IPS-11a (cell line): ENCODE measurements around the gene YTHDC1.
A peak's percentile ranks its signal among the peaks of the same experiment; 100 is the strongest.
"Not testable (repeated sequence)": the region's sequence is repeated elsewhere in the genome, so short reads cannot be mapped to it uniquely, and the experiment has no call there.

Source experiments
- H3K4me3 ChIP-seq: one replicate; pipeline ENCODE4 v1.5.1; 2013; ENCODE audit warnings: low read depth, low read length, control low read depth

The YTHDC1 gene

GRCh38 chr4:68349649-68350360 is at the start of gene YTHDC1:
TSS of gene YTHDC1 (minus strand) at chr4:68350090. CDS start at chr4:68349753, 337 bp downstream.
- H3K4me3 ChIP-seq: peak within 1 kb of the TSS; percentile 90

DNA sequence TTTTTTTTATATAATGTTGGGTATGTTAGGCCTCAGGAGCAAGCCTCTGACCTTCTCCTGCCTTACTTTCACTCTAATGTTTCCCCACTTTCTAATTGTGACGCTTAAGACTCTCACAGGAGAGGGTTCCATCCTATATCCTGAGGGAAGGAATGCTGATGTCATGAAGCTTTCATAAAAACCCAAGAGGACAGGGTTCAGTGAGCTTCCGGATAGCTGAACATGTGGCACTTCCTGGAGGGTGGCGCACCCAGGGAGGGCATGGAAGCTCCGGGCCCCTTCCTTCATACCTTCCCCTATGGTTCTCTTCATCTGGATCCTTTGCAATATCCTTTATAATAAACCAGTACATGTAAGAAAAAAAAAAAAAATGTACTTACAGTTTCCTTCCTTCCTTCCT is 49.4 kb upstream of the YTHDC1 start:
- no peak overlapping the region for H3K4me3 ChIP-seq

DNA sequence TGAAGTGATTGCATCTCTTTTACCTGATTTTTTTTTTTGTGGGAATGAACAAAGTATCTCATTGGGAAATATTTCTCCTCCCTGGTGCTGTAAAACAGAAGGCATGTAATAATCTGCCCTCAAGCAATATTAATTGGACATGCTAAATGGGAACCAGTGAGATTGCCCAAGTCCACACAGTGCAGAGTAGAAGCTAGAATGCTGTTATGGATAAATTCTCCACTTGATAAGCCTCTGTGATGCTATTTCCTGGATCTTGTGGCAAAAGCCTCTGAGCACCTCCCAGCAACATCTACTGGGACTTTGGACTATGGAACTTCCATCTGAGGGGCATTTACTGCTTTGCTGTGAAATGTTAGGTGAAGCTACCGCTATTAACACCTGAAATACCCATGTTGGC is 46.9 kb upstream of the YTHDC1 start:
- H3K4me3 ChIP-seq: no peak overlapping the region

- H3K4me3 ChIP-seq: no peak overlapping the region
Observed at GRCh38 chr4:68391436-68391835, 41.5 kb upstream of the YTHDC1 start.

DNA sequence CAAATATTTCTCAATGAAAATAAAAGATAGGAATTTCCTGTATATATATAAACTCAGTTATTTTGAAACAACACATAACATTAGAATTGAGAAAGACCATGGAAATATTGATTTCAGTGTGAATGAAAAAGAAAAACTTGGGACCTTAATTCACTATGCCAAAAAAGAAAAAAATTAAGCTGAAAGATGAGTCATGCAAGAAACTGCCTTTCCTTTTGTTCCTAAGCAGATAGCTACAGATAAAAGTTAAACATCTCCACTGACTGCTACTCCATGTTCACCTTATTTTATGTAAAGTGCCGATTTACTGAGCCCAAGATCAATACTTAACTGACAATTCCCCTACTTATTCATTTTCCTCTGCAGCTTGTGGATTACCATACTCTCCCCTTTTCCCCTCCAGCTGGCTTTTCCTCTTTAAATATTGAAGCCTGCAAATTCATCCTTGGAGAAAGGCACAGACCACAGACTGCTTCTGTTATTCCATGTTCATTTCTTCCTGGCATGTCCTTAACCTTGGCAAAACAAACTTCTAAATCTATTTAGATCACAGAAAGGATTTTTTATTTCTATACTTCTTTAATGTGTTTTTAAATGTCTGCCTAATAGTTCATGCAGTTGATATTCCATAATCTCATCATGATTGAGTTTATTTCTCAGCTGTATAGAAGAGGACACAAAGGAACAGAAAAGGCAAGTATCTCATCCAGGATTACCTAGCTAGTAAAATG is 40.5 kb upstream of the YTHDC1 start:
- no peak overlapping the region for H3K4me3 ChIP-seq

GRCh38 chr4:68389386-68389913 is 39.6 kb upstream of the YTHDC1 start:
- not testable (repeated sequence) for H3K4me3 ChIP-seq

DNA sequence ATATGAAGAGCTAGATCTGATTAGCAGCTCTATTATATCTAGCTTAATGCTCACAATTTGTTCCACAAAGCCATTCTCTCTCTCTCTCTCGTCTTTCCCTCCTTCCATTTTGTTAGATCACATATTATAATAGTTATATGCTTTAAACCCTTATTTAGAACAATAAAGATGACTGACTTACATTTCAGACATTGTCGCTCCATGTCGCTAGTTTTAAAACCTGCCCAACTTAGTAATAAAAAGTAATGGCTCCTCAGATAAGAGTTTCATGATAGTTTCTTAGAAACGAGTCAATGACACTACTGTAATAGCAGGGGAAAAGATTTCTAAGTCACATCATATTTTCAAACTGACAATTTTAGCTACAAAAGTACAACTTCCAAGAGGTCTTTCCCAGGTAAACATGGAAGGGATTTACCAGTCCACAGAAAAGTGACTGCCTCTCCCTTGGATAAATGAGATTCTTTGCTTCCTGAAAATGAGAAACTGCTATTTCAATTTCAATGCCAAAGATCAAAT is 38.5 kb upstream of the YTHDC1 start:
- no peak overlapping the region for H3K4me3 ChIP-seq

GRCh38 chr4:68385267-68385666 is 35.4 kb upstream of the YTHDC1 start:
- no peak overlapping the region for H3K4me3 ChIP-seq

- no peak overlapping the region for H3K4me3 ChIP-seq
Observed at GRCh38 chr4:68383115-68383514, 33.2 kb upstream of the YTHDC1 start.

GRCh38 chr4:68378226-68378625 is 28.3 kb upstream of the YTHDC1 start:
- no peak overlapping the region for H3K4me3 ChIP-seq

GRCh38 chr4:68375667-68376559 is 26.0 kb upstream of the YTHDC1 start:
- peak overlapping the region; percentile 13 for H3K4me3 ChIP-seq

GRCh38 chr4:68373513-68373912 is 23.6 kb upstream of the YTHDC1 start:
- H3K4me3 ChIP-seq: peak overlapping the region; percentile 9

- no peak overlapping the region for H3K4me3 ChIP-seq
Observed at GRCh38 chr4:68372588-68372987, 22.7 kb upstream of the YTHDC1 start.

DNA sequence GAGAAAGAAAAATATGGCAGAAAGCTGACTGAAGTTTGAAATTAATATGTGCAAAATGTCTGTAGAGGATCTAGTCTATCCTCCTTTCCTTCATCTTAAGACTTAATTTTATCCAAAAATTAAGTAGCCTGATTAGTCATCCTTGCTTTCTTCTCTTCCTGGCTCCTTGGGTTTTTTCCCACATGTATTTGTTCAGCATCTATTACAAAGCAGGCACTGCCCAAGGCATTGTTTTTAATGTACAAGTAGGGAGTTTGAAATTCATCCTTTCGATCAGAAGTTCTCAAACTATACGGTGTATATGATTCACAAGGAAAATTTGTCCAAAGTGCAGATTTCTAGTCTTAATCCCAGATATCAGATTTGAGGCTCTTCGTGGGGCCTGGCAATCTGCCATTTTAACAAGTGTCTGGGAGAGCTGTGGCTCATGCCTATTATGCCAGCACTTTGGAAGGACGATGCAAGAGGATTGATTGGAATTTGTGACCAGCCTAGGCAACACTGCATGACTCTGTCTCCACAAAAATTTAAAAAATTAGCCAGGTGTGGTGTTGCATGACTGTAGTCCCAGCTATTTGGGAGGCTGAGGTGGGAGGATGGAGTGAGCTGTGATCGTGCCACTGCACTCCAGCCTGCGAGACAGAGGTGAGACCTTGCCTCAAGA is 19.4 kb upstream of the YTHDC1 start:
- no peak overlapping the region for H3K4me3 ChIP-seq

DNA sequence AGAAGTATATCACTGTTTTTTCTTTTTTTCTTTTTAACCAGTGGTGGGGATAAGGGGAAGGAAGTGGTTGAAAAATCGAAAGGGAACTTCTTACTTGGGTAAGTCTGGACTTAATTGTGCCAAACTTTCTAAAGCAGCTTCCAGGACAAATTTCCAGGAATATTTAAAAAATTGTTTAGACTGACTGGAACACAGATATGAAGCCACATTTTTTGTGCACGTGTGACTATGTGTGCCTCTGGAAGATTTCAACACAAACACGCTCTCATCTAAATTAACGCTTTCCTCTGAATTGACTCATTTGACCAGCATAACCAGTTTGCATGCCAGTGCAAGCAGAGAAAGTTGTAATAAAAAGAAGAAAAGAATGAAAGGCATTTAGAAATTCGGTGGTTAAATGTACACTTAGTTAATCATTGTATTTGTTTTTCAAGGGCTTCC is 18.8 kb upstream of the YTHDC1 start:
- H3K4me3 ChIP-seq: no peak overlapping the region

GRCh38 chr4:68367835-68368234 is 17.9 kb upstream of the YTHDC1 start:
- no peak overlapping the region for H3K4me3 ChIP-seq

DNA sequence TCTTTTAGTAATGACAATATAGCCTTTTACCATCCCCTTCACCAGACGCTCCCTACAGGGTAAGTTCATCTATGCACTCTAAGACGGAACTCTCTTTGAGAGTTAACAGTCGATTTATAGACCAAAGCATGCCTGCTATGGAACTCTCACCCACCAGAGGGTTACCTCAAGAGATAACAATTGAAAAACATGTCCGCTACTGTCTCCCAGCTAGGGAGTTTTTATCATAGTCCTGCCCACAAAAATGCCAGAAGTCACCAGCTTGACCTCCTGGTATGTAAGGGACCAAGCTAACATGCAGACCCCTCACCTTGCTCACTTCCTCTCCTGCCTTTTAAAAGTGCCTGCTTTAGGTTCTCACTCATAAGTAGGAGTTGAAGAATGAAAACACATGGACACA is 16.7 kb upstream of the YTHDC1 start:
- H3K4me3 ChIP-seq: no peak overlapping the region

DNA sequence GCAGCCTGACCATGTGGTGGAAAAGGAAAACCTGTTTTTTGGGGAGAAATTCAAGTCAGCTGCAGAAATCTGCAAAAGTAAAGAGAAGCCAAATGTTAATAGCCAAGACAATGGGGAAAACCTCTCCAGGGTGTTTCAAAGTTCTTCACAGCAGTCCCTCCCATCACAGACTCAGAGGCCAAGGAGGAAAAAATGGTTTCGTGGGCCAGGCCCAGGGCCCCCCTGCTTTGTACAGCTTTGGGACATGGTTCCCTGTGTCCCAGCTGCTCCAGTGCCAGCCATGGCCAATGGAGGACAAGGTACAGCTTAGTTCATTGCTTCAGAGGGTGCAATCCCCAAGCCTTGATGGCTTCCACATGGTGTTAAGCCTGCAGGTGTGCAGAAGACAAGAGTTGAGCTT is 15.2 kb upstream of the YTHDC1 start:
- H3K4me3 ChIP-seq: no peak overlapping the region

GRCh38 chr4:68361146-68361589 is 11.3 kb upstream of the YTHDC1 start:
- H3K4me3 ChIP-seq: no peak overlapping the region

DNA sequence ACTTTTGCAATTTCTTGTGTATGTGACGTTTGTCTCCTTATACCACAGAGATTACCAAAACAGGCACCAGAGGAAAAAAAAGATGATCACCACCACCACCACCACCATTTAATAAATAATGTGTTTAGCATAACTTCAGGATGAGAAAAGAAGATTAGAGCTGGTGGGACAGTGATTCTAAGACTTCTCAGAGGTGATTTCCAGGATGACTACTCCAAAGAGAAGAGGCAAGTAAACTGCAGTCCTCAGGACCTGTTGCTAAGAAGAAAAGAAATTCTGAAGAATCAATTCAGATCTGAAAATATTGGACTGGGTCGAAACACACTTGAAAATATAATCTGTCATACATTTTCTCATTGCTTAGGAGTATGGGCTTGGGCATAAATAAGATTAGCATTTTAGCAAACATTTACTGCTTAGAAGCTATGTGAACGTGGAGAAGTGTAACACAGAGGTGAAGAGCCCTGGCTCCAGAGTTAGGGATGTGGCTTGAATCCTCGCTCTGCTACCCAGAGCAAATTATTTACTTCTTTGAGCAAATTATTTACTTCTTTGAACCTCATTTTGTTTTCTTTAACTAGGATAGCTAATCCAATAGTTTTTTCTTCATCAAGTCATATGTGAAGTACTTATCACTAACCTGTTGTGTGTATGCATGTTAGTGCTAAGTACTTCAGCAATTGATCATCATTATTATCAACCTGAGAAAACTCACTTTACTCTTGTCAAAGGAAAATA is 10.5 kb upstream of the YTHDC1 start:
- H3K4me3 ChIP-seq: no peak overlapping the region
